ENCODE data around the gene FTO. TPM values are rescaled to one million over a fixed set of nuclear protein-coding genes. Genes with fewer than 3 reads are reported as not detected.

FTO gene
- total RNA-seq, 1 donor from 2014 or later, result 113 TPM

DNA sequence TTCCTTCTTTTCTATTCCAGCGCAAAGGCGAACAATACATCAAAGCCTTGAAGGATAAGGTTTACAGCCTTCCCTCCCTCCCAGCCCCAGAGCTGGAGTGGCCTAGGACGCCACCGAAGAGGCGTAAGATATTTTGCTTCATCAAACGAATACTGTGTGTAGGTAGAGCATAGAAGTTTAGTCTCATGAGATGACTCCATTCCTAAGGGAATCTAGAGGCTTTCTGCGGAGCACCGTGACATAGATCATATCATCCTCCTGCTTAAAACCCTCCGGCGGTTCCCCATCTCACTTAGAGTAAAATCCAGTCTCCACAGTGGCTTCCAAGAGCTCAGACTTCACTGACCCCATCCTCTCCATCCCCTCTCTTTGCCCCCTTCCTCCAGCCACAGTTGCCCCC is 390.7 kb downstream of the FTO start:
- no peak for DNase-seq

DNA sequence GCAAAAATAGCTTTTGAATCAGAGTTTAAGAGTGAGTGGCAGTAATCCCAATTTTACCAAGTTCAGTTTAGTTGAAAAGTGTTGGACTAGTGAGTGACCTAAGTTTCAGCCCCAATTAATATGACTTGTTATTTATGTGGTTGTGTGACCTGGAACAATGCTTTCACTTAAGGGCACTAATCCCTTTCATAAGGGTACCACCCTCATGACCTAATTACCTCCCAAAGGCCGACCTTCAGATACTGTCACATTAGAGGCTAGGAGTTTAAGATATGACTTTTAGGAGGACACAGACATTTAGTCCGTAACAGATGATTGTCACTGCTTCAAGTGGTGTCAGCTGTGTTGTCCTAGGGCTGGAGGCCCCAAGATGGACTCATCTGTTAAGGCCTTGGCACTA is 392.7 kb downstream of the FTO start:
- DNase-seq, result no peak

DNA sequence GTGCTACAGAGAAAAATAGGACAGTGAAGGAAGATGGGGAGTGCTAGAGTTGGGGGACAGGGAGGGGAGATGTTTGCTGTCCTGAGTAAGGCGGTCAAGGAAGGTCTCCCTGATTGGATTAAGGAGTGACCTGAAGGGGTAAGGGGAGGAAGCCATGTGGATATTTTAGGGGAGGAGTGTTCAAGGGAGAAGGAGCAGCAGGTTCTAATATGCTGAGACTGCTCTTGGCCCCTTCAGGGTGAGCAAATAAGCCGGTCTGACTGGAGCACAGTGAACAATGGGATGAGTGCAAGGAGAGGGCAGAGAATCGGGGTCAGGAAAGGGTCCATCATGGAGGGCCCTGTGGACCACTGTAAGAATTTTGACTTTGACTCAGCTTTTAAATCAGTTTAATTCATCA is 393.8 kb downstream of the FTO start:
- no peak for DNase-seq

DNA sequence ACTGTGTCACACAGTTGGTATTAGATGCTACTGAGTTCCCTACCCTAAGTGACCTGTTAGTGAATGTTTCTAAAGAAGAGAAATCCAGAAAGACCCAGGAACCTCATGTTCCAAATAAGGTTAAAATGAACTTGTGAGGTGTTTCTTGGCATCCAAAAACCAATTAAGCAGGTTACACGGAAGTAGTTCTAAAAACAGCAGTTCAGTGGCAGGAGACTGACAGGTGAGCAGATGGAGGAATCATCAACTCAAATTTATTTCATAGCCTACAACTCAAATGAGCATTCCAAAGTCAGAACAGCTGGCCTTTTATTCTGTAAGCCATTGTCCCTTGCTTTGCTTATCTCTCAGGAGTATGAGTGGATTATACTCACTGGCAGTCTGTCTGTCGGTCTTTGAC is 394.3 kb downstream of the FTO start:
- no peak for DNase-seq

DNA sequence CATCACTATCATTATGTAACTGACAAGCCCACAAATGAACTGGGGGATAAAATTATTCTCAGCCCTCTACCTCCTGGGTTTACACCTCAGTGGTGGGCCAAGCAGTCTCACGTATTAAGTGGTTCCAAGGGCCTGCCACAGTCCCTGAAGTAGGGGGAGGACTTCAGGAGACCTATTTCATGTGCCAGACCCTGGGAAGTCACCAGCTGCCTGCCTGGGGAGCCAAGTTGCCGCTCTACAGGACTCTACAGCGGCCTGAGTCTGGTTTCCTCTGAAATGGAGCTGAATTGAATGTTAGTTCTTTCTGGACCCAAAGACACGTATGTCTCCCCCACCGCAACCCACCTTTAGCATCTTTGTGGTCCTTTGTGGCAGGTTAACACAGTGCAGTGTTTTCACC is 395.7 kb downstream of the FTO start:
- DNase-seq, result no peak

DNA sequence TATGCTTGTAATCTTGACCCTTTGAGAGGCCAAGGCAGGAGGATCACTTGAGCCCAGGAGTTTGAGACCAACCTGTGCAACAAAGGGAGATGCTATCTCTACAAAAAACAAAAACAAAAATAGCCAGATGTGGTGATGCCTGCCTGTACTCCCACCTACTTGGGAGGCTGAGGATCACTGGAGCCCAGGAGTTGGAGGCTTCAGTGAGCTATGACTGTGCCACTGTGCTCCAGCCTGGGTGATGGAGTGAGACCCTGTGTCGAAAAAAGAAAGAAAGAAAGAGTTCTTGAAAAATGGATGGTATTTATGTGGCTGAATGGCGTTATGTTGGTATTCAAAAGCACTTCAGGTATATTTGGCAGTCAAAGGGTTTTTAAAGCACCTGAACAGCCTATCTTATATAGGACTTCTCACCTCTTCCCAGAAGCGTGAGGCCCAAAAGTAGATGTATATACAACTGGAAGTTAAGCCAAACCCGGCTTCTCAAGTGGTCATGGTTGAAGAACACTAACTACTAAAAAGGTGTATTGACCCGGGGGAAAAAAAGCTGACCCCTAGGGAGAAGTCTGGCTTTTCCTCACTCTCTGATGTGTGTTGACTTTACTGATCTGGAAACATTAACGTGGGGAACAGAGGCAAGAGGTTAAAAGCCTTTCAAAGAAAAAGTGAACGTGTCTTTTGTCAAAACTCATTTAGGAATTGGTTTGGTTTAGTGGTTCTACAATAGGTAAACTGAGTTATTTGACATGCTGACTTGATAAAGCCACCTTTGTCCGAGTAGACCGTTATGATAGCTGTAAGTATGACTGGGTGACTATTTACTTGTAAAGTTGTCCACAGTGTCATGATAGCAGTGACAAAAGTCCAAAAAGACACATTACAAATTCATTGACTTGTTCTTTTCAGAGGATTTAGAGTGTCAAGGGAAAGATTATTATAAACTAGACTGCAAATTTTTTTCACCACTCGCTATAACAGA is 399.2 kb downstream of the FTO start:
- DNase-seq, result no peak

DNA sequence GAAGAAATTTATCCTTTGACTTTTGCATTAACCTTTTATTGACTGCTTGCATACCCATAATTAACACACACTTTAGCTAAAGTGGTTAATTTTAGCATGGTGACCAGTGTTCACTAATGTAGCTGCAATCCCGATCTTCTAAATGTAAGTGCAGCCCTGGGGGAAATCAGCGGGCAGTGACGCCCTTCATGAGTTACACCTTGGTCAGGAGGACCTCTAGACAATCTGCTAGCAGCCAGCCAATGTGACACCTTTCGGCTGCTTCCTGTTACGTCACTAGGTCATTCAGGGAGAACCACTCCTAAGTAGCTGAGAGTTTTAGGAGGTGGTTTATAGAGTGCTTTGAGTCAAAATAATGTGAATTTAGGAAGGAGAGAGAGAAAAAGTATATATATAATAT is 402.1 kb downstream of the FTO start:
- no peak for DNase-seq

DNA sequence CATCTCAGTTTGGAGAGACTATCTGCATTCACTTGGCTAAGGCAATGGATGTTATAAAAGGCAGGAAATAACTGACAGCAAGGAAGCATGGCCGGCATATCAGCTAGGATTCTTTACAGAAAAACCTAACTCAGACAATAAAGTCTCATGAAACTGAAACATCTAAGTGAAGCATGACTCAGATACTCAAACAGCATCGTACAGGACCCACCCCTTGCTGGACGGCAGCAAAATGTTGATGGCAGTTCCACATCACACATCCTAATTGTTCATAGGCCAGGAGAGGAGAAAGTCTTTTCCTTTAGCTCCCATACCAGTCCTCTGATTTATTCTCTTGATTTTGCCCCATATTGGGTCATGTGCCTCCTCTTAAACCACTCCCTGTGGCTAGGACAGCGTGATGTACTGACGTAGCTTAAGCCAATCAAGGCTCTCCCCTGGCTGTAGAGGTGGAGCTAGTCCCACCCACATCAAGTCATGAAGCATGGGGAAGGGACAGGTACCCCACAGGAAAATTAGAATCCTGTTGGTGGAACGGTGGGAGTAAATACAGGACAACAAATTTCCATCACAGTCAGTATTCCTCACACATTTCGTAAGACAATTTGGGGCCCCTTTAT is 403.7 kb downstream of the FTO start:
- no peak for DNase-seq

DNA sequence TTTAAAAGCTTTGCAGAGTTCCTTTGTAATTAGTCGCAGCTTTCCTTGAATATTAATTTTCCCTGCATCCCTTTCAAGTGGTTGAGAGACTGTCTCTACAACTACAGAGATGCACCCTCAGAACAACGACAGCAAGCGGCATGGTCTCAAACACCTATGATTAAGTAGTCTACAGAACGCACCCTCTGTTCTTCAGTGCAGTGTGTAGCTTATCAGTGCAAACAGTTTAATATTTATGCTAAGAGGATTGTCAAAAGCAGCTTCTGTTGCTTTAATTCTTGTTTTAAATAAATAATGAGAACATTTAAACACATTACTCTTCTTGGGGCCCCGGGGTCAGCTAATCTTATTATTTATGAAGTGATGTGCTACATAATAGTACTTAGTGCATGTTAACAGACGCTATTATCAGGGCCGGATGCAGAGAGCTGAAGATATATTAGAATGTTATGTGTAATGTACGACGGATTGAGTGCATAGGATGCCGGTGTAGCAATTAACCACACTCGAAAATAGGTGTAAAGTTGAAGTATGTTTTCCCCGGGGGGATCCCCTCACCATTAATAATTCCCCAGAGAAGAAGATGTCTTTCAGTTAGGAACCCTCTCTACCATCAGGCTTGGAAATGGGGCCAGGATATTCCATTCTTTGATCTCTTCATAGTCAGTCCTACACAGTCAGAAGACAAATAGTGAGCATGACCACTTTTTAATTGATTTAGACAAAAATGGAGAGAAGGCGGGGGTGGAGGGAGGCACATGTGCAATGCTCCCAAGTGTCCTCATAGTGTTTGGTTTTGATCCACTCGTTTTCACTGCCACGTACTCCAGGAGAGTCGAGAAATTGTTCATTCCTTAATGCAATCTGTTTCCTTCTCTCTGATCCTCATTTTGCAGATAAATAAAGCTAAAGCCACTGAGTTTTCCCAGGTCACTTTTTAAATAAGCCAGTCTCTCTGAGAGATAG is 406.3 kb downstream of the FTO start:
- DNase-seq, result no peak

DNA sequence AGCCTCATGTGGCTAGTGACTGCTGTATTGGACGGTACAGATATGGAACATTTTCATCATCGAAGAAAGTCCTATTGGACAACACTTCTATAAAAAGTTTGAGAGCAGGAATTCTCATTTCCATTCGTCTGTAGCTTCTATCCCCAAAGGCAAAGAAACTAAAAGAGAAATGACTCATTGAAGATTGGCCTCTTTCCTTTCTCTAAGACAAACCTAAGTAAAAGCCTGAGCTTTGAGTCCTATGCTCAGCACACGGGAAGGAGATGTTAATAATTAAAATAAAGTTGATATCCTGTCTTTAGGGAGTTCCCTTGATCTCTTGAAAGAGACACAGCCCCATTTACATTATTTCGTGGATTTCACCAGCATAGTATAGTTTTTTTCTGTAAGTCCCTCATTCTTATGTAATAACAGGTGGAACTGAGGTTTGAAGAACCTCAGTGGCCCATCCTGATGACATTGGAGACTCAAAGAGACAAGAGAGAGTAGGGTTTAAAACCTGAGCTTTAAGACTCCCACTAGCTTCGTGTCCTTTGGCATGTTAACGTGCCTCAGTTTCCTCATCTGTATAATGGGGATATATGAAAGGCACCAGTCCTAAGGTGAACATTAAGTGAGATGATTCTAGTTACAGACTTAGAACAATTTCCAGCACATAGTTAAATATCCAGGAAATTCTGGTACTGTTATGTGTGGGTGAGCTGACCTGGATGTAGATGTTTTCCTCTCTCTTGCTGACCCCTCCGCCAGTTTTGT is 408.7 kb downstream of the FTO start:
- no peak for DNase-seq

DNA sequence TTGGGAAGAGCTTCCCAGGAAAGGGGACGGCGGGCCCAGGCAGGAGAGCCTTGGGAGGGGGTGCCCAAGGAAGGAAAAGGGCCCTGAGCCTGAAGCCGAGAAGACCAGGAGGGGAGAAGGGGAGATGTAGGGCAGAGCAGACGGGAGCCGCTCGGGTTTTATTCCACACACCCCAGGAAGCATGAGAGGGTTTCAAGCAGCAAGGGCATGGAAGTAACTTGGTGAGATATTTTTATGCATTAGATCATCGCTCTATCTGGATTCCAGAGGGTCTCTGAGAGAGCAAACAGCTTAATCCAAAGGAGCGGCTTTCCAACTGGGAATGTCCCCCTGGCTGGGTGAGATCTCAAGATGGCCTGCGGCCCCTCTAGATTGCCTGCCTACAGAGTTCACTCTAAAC is 411.6 kb downstream of the FTO start:
- DNase-seq, result no peak

DNA sequence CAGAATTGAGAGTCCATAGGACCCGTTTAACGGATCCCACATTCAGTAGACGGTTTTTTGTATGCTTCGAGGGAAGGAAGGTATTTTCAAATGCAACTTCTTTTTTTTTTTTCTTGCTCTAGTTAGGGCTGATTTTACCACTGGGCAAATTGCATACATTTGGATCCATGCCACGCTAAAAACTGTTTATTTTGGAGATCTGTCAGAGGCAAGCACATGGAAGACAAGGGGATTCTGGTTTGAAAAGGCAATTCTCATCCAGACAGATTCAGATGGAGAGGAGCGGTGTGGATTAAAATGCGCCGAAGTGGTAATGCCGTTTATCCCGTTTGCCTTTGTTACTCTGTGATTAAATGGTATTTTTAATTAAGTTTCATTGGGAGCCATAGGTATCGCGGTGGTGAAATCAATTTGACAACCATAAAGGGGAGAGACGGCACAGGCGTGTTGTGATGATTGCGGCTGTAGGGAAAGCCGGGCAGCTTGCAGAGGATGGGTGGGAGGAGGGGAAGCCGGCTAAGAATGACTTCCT is 412.2 kb downstream of the FTO start:
- no peak for DNase-seq

DNA sequence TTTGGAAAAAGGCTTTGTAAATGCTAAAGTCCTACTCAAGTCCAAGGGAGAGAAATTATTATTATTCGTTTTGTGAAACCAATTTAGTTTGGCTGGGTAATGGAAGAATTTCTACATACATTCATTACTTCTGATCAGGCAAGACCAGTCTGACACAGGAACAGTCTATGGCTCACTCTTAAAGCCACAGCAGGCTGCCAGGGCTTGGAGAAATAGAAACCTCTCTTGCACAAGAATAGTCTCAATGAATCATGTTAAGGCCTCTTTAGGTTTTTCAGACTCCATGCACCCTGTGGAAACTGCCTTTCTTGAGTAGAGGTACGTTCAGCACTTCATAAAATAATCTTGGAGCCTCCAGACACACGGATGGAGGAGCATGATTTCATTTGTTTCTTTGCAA is 414.9 kb downstream of the FTO start:
- no peak for DNase-seq

DNA sequence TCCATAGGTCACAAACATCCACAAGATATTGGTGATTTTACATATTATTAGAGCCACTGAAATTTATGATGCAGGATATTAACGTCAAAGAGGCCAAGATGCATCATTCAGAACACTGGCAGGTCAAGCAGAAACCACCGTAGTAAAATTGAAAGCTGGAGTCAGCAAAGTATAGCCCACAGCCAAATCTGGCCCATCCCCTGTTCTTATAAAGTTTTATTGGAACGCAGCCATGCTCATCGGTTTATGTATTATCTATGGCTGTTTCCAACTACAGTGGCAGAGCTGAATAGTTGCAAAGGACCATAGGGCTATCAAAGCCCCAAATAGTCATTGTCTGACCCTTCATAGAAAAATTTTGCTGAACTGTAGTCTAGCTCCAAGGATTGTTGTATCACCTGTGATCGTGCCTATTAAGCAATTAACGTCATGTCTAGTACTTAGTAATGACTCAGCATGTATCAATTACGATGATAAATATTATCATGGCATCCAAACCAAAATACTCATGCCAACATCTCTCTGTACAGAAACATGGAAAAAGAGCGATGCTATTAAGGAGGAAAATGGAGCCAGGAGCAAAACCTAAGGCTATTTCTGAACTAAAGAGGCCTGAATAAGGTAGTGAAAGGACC is 417.0 kb downstream of the FTO start:
- no peak for DNase-seq

DNA sequence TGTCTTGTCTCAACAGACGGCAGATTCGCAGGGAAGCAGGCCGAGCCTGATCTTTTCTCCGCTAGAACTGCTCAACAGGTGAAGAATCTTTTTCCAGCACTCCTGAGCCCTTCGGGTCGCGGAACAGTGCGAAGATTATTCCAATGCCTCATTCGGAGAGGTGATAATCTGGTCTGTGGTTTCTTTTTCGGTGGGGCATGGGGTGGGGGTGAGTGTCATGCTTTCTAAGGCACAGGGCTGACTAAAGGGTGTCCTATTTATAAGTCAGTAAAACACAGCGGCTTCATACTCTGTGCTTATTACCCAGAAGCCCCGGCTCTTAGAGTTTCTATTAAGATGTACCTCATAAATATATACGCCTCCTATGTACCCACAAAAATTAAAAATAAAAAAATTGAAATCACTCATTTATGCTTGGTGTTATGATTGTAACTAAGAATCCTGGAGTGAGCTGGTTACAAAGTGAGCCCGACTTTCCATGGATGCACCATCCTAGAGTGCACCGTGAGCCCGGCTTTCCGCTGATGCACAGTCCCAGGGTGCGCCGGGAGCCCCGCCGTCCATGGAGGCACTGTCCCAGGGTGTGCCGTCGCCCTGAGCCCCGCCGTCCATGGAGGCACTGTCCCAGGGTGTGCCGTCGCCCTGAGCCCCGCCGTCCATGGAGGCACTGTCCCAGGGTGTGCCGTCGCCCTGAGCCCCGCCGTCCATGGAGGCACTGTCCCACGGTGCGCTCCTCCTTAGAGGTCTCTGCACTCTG is 417.8 kb downstream of the FTO start:
- DNase-seq, result no peak

DNA sequence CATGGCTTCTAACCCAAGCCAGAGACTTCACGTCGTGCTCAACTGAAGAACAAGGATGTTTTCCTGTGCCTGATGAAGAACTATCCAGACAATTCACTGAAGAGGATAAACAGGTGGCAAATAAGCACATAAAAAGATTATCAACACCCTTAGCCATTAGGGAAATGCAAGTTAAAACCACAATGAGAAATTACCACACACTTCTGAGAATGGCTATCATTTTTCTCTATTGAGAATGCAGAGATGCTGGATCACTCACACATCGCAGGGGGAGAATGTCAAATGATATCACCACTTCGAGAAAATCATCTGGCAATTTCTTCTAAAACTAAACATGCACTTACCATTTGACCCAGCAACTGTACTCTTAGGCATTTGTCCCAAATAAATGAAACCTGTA is 419.8 kb downstream of the FTO start:
- DNase-seq, result no peak

DNA sequence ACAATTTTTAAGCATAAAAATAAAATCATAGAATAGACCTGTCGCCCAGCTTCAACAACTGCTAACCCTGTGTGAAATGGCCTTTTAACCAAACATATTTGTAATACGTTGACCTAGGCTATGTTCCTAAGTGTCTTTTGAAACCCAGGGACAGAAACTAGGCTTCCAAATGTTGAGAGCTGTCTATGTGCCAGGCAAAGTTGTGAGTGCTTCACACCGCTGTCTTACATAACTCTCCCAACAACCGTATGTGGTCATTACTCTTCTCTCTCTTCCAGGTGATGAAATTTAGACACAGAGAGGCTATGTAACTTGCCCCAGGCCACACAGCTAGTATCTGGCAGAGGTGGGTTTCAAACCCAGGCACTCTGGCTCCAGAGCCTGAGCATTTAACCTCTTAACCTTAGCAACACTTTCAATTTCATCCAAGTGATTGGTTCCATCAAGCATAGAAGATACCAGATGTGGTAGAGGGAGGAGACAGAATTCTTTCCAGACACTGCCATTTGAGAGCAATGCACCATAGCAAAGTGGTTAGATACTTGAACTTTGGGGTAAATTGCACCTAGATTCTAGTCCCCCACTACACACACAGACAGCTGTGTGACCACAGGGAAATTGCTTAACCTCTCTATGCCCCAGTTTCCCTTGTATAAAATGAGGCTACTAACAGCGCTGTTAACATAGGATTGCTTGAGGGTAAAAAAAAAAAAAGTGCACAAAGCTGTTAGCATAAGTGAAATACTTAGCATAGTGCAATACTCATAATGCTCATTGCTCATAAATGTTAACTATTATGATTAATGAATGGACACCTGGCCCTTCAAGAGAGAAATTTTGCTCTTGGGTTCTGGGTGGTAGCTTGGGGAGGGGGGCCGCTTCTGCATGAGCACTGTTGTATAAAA is 422.0 kb downstream of the FTO start:
- no peak for DNase-seq

DNA sequence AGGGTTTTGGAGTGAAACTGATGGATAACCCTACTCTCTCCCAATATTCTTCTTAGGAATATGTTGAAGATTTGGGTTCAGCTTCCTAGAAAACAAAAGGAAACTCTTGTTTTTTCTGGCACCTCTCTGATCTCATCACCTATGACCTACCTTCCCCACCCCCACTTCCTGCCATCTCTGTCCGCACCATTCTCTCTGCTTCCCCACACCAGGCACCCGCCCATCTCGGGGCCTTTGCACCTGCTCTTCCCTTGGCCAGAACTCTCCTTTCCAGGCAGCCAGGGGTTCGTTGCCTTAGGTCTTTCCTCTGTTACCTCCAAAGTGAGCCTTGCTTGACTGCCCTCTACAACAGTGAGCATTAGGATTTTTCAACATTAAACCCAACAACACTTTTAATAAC is 423.0 kb downstream of the FTO start:
- no peak for DNase-seq

DNA sequence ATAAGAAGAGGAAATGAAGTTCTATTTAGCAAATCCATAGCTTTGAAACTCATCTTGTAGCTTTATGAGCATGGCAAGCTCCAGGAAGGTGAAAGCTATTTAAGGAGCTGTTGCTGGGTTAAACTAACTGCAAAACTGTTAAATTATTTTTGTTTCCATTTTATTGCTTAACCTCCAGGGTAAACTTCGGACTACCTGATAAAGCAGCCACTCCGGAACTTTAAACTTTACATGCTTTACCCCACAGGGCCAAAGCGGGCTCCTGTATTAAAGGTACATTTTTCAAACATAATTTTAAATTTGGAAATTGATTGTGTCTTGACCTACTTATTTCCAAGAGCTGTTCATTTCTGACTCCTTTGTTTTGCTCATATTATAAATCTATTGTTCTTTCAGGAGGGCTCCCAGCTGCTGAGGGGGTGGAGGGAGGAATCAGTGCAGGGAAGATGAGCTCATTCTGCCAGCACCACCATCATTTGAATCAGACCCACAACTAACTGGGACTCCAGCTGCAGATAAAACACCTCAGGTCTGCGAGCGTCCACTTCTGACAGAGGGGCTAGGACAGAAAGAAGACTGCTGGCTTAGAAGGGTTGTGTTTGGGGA is 424.8 kb downstream of the FTO start:
- no peak for DNase-seq
